Neural crest cell (in vitro differentiated cells): Measurements from ENCODE around the gene FZD10. TPM values are rescaled to one million over a fixed set of nuclear protein-coding genes. Genes with fewer than 3 reads are reported as not detected.

Experiments used
- DNase-seq: peaks from one replicate; pipeline ENCODE4 v3.0.0; 2021; ENCODE audit warnings: low read depth, mixed read lengths, low spot score
- H3K27ac Mint-ChIP-seq: one replicate; pipeline ENCODE4 v1.8.0; 2021; ENCODE audit warnings: mild to moderate bottlenecking, mixed read lengths; ENCODE audit not compliant: unreplicated experiment
- H3K27me3 Mint-ChIP-seq: 2 replicates; pipeline ENCODE4 v1.8.0; 2021; ENCODE audit warnings: low read depth, mild to moderate bottlenecking, mixed read lengths
- H3K36me3 Mint-ChIP-seq: 2 replicates; pipeline ENCODE4 v1.8.0; 2021; ENCODE audit warnings: low read depth, mild to moderate bottlenecking, mixed read lengths
- H3K4me1 Mint-ChIP-seq: 2 replicates; pipeline ENCODE4 v1.8.0; 2021; ENCODE audit warnings: mixed read lengths
- H3K4me3 Mint-ChIP-seq: one replicate; pipeline ENCODE4 v1.8.0; 2021; ENCODE audit warnings: mild to moderate bottlenecking, mixed read lengths
- H3K9me3 Mint-ChIP-seq: 2 replicates; pipeline ENCODE4 v1.8.0; 2021; ENCODE audit warnings: mixed read lengths
- CTCF ChIP-seq: fragments of 200-600 bp; sonication (generic); conservative IDR thresholded peaks from 2 replicates; pipeline ENCODE4 v1.5.0; 2021; ENCODE audit warnings: antibody characterized with exemption, mild to moderate bottlenecking
- total RNA-seq: library from RNA; stranded (reverse); gene quantifications from 2 replicates; pipeline ENCODE4 v1.2.1, GENCODE V29; 2021

FZD10 gene
- total RNA-seq, 1 donor from 2014 or later, result 15.5 TPM

GRCh38 chr12:130137040-130138018 lies 24.9 kb upstream of the FZD10 start:
- Mint-ChIP-seq H3K4me3 (no peak overlapping the region), H3K9me3 (no peaks in the 10 kb centered on the region), H3K27me3 (peaks cover 44% of the 10 kb centered on the region), H3K4me1 (peaks cover 20% of the 10 kb centered on the region), H3K27ac (no peak overlapping the region), H3K36me3 (no peaks in the 10 kb centered on the region)
- no peak for DNase-seq
- TF ChIP-seq CTCF, result no peak

- peaks cover 11% of the 10 kb centered on the region for H3K4me1 Mint-ChIP-seq
Measured at GRCh38 chr12:130138478-130138877, 23.8 kb upstream of the FZD10 start.

GRCh38 chr12:130139567-130140421 lies 22.5 kb upstream of the FZD10 start:
- H3K4me3 Mint-ChIP-seq, result no peak overlapping the region
- no peaks in the 10 kb centered on the region for H3K9me3 Mint-ChIP-seq
- no peaks in the 10 kb centered on the region for H3K36me3 Mint-ChIP-seq
- DNase-seq, result no peak
- peaks cover 30% of the 10 kb centered on the region for H3K27me3 Mint-ChIP-seq
- no peak for TF ChIP-seq CTCF
- no peak overlapping the region for H3K27ac Mint-ChIP-seq
- H3K4me1 Mint-ChIP-seq, result peaks cover 6% of the 10 kb centered on the region

More at GRCh38 chr12:130138478-130138877, 23.8 kb upstream of the FZD10 start:
- DNase-seq, result no peak
- Mint-ChIP-seq H3K9me3 (no peaks in the 10 kb centered on the region), H3K27ac (no peak overlapping the region), H3K36me3 (no peaks in the 10 kb centered on the region), H3K4me3 (no peak overlapping the region), H3K27me3 (peaks cover 33% of the 10 kb centered on the region)
- no peak for TF ChIP-seq CTCF

GRCh38 chr12:130141105-130141504 lies 21.2 kb upstream of the FZD10 start:
- H3K9me3 Mint-ChIP-seq, result no peaks in the 10 kb centered on the region
- H3K4me3 Mint-ChIP-seq, result no peak overlapping the region
- H3K36me3 Mint-ChIP-seq, result no peaks in the 10 kb centered on the region
- peak overlapping the region; percentile 23 for H3K27ac Mint-ChIP-seq
- TF ChIP-seq CTCF, result no peak
- H3K4me1 Mint-ChIP-seq, result peaks cover 6% of the 10 kb centered on the region
- DNase-seq, result no peak
- peaks cover 28% of the 10 kb centered on the region for H3K27me3 Mint-ChIP-seq

- H3K4me3 Mint-ChIP-seq, result no peak overlapping the region
- H3K4me1 Mint-ChIP-seq, result peaks cover 4% of the 10 kb centered on the region
- no peaks in the 10 kb centered on the region for H3K9me3 Mint-ChIP-seq
- no peaks in the 10 kb centered on the region for H3K36me3 Mint-ChIP-seq
- H3K27me3 Mint-ChIP-seq, result peaks cover 22% of the 10 kb centered on the region
- TF ChIP-seq CTCF, result no peak
- DNase-seq, result no peak
- H3K27ac Mint-ChIP-seq, result no peak overlapping the region
Measured at GRCh38 chr12:130141901-130142683, 20.2 kb upstream of the FZD10 start.
